Amygdala (tissue), 56 donors: ENCODE measurements around the gene PARP12.

Experiments used
- DNase-seq, 56 donors: peaks; one replicate each; lab custom pipeline; 2025; lab: John Stamatoyannopoulos, UW

PARP12 gene

GRCh38 chr7:140018125-140019043 is 44.4 kb downstream of the PARP12 start:
- DNase-seq, result no peak

GRCh38 chr7:140017543-140017942 is 45.2 kb downstream of the PARP12 start:
- DNase-seq, result no peak

- no peak for DNase-seq
These were observed 45.7 kb downstream of the PARP12 start for GRCh38 chr7:140017034-140017433.

GRCh38 chr7:140016540-140016939 is 46.2 kb downstream of the PARP12 start:
- DNase-seq, result no peak

- DNase-seq, result no peak
These were observed 47.2 kb downstream of the PARP12 start for GRCh38 chr7:140015471-140015970.

- DNase-seq, result no peak
These were observed 48.6 kb downstream of the PARP12 start for GRCh38 chr7:140014123-140014522.

- no peak for DNase-seq
These were observed 49.1 kb downstream of the PARP12 start for GRCh38 chr7:140013676-140014075.

GRCh38 chr7:140010194-140010895 is 52.4 kb downstream of the PARP12 start:
- DNase-seq, result no peak

- no peak for DNase-seq
These were observed 53.0 kb downstream of the PARP12 start for GRCh38 chr7:140009735-140010134.

- DNase-seq, result no peak
These were observed 53.8 kb downstream of the PARP12 start for GRCh38 chr7:140008755-140009610.

GRCh38 chr7:140007051-140007690 is 55.6 kb downstream of the PARP12 start:
- DNase-seq, result no peak

GRCh38 chr7:140006600-140006999 is 56.2 kb downstream of the PARP12 start:
- DNase-seq, result no peak

GRCh38 chr7:140005754-140006503 is 56.8 kb downstream of the PARP12 start:
- DNase-seq, result peak in 2 of 56 donors; percentile 8 to 11

- no peak for DNase-seq
These were observed 57.4 kb downstream of the PARP12 start for GRCh38 chr7:140005341-140005740.

GRCh38 chr7:140004672-140005071 is 58.1 kb downstream of the PARP12 start:
- no peak for DNase-seq

- peak in 3 of 56 donors; percentile 3 to 22 (median 7) for DNase-seq
These were observed 58.8 kb downstream of the PARP12 start for GRCh38 chr7:140003913-140004382.

- DNase-seq, result no peak
These were observed 62.0 kb downstream of the PARP12 start for GRCh38 chr7:140000666-140001268.

- DNase-seq, result no peak
These were observed 63.2 kb downstream of the PARP12 start for GRCh38 chr7:139999516-139999915.

GRCh38 chr7:139998572-139998971 is 64.2 kb downstream of the PARP12 start:
- DNase-seq, result no peak
